MV-4-11 (cell line): Measurements from ENCODE around the gene SLC6A6.
"Not testable (repeated sequence)": the region's sequence is repeated elsewhere in the genome, so short reads cannot be mapped to it uniquely, and the experiment has no call there.

Source experiments
- DNase-seq: peaks from one replicate; lab custom pipeline; 2025; lab: John Stamatoyannopoulos, UW

SLC6A6 gene

DNA sequence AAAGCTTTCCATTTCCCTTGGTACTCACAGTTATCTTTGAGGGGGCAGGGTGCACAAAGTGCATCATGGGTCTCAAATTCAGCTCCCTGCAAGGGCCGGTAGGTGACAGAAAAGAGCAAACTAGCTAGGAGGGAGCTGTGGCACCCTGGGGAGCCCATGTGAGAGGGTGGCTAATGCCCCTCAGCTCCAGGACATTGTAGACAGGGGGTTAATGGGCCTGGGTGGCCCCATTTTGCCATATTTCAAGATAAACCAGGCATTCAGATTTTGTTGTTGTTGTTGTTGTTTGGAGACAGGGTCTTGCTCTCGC, 3.7 kb upstream of the SLC6A6 start:
- no peak for DNase-seq

DNA sequence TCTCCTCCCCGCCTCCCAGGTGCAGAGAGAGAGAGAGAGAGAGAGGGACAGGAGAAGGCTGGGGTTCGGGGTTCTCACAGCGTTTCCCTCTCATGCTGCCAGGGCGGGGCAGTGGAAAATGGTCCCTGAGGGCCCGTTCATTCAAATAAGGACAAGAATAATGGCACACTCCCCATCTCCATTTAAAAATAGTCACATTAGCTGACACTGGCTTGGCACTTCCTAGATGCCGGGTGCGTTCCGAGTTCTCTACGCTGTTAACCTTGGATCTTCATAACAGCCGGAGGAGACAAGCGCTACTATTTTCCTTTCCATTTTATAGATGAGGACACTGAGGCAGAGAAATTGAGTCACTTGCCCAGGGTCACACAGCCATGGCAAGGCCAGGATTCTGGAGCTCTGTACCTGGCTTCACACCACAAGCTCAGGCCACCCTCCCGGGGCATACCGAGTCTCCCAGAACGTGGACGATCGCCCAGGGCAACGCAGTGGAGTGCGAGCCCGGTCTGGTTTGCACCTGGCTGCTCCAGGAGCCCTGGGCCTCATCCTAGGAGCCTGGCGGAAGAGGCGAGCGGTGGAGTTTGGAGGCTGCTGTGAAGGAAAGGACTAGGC, 608 bp upstream of the SLC6A6 start:
- no peak for DNase-seq

GRCh38 chr3:14403619-14404155, 1.3 kb downstream of the SLC6A6 start:
- peak; percentile 49 for DNase-seq

GRCh38 chr3:14404186-14404585, 1.8 kb downstream of the SLC6A6 start:
- no peak for DNase-seq

- DNase-seq: no peak
Observed at GRCh38 chr3:14404631-14405359, 2.4 kb downstream of the SLC6A6 start.

GRCh38 chr3:14405360-14406238, 3.2 kb downstream of the SLC6A6 start:
- no peak for DNase-seq

DNA sequence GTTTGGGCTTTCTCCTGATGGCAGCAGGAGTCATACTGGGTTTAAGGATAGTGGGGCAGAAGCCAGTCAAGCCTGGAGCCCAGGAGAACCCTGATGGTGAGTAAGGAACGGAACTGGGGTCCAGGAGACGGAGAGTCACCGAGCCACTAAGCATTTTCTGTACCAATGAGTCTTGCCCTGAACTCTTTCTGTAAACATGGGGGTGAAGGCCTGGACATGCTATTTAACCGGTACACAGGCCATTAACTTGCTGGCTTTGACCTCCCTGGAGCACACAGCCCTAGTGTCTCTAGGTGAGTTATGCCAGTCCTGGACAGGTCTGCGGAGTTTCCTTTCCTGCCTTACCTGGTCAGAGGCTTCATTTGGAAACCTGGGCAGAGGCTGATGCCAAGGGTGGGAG, 3.9 kb downstream of the SLC6A6 start:
- DNase-seq: no peak

- no peak for DNase-seq
Observed at GRCh38 chr3:14406766-14407165, 4.4 kb downstream of the SLC6A6 start.

DNA sequence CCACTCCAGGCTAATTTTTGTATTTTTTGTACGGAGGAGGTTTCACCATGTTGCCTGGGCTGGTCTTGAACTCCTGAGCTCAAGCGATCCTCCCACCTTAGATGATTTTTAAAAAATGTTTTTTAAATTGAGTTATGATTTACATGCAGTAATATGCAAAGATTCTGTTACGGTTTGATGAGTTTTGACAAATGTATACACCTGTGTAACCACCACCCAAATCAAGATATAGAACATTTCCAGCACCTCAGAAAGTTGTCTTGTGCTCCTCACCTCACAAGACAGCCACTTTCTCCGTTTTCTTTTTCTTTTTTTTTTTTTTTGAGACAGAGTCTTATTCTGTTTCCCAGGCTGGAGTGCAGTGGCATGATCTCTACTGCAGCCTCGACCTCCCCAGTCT, 4.8 kb downstream of the SLC6A6 start:
- DNase-seq: no peak

DNA sequence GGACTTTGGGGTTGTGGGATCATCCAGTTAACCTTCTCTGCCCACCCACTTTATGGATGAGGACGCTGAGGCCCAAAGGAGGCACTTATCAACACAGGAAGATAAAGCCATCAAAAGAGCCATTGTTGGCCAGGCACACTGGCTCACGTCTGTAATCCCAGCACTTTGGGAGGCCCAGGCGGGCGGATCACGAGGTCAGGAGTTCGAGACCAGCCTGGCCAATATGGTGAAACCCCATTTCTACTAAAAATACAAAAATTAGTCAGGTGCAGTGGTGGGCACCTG, 7.3 kb downstream of the SLC6A6 start:
- DNase-seq: not testable (repeated sequence)

DNA sequence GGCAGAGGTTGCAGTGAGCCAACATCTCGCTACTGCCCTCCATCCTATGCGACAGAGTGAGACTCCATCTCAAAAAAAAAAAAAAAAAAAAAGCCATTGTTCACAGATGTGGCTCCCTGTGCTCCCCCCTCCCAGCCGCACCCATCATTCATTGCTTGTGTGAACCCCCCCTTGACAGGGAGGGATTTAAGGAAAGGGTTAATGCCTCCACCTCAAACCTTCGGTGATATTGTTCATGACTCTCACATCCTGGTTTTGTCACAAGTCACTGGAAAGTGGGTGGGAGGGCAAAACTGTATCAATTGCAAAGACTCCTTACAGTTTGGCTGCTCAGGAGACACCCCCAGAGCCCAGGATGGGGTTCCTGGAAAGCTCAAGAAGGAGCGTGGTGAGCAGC, 7.7 kb downstream of the SLC6A6 start:
- peak; percentile 43 for DNase-seq

DNA sequence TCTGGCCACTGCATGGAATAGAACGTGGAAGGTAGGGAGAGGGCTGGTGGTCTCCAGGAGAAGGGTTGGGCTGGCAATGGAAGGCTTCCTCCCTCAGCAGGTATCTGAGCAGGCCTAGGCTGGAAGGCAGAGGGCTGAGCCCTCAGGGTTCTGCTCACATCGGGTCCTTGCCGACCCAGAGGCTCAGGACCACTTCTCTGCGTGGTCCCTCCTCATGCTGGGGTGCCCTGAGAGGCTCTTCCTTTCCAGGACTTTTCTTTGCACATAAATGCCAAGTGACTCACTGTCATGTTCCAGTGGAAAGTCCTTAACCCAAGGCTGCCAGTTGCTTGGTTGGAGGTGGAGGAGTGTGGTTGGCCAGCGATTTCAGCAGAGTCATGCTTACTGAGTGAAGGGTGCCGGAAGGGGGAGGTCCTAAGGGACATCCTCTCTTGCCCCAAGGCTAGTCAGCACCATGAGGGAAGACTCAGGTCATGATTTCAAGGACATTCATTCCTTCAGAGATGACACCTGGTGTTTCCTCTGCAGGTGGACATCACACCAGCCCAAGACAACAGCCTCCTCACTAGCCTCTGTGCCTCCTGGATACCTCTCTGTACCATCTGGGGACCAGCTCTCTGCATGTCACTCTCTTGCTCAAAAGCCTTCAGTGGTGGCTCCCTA, 8.2 kb downstream of the SLC6A6 start:
- peak; percentile 91 for DNase-seq

GRCh38 chr3:14411166-14411526, 8.7 kb downstream of the SLC6A6 start:
- DNase-seq: no peak

DNA sequence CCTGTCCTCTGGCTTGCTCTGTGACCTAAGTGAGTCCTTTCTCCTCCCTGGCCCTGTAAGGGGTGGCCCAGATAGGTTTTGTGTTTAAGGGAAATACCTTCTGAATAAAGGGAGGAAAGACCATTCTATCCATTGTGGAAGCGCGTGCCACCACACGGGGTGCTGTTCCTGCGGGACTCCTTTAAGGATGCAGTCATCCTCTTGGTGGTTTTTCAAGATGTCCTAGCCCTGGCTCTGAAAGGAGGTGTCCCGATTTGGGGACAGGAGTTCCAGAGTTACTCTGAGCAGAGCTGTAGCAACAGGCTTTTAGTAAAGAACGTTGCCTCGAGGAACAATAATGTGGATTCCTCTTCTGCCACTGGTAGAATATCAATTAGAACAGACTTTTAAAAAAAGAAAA, 9.6 kb downstream of the SLC6A6 start:
- DNase-seq: no peak

DNA sequence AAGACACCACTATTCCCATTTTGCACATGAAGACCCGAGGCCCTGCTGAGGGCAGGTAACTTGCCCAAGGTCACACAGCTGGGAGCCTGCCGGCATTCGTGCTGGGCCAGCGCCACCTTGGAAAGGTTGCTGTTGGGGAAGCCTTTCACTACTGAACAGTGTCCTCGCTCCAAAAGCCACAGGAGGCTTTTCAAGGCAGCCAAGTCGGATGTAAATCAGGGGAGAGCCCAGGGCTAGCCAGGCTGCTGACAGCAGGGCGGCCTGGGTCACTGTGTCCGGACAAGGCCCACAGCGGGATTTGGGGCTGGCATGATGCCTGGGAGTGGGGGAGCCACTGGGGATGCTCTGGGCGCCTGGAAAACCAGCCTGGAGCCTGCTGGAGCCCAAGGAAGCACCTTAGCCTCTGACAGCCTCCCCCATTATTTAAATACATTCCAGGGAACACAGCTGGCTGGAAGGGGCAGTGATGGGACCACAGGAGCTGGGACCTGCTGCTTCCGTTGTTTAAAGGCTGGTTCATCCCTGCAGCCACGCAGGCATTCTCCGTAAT, 10.5 kb downstream of the SLC6A6 start:
- no peak for DNase-seq

- no peak for DNase-seq
Observed at GRCh38 chr3:14413381-14414071, 11.1 kb downstream of the SLC6A6 start.

DNA sequence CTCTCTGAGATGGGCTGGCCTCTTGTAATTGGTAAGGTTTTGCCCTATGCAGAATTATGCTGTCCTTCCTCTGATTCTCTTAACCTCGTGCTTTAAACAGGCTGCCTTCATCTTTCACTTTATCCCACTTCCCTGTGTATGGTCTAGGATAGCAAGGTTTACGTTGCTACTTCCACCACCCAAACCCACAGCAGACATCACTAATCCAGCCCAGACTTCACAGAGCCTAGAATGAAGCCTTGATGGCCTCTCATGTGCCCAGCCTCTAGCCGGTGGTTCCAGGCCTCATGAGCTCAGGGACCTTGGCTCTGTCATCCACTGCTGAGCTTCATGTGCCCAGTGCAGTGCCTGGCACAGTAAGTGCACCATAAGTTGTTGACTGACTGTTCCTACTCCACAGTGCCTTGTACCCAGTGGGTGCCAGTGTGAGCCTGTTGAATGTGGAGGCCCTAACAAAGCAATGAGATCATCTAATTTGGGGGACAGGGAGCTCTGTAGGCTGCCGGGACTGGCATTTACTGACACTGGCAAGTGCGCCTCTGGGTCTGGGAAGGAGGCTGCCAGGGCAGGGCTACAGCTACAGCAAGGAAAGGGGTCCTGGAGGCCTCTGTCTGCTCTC, 12.5 kb downstream of the SLC6A6 start:
- peak; percentile 47 for DNase-seq

- DNase-seq: no peak
Observed at GRCh38 chr3:14415501-14415900, 13.1 kb downstream of the SLC6A6 start.

DNA sequence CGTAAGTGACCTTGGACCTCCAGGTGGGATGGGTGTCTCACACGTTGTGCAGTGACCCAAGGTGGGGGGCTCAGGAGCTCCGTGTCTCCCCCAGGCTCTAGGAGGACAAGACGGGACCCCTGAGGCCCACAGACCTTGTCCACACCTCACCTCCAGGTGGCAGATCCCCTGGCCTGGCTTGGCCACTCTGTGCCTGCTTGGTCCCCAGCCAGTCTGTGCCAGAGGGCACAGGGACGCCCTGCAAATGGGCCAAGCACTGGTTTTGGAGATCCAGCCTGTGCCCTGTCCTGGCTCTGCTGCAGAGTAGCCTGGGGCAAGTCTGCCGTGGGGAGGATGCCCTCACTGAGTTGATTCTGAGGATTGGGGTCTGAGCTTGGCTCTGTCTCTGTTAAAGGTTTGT, 14.0 kb downstream of the SLC6A6 start:
- DNase-seq: no peak

DNA sequence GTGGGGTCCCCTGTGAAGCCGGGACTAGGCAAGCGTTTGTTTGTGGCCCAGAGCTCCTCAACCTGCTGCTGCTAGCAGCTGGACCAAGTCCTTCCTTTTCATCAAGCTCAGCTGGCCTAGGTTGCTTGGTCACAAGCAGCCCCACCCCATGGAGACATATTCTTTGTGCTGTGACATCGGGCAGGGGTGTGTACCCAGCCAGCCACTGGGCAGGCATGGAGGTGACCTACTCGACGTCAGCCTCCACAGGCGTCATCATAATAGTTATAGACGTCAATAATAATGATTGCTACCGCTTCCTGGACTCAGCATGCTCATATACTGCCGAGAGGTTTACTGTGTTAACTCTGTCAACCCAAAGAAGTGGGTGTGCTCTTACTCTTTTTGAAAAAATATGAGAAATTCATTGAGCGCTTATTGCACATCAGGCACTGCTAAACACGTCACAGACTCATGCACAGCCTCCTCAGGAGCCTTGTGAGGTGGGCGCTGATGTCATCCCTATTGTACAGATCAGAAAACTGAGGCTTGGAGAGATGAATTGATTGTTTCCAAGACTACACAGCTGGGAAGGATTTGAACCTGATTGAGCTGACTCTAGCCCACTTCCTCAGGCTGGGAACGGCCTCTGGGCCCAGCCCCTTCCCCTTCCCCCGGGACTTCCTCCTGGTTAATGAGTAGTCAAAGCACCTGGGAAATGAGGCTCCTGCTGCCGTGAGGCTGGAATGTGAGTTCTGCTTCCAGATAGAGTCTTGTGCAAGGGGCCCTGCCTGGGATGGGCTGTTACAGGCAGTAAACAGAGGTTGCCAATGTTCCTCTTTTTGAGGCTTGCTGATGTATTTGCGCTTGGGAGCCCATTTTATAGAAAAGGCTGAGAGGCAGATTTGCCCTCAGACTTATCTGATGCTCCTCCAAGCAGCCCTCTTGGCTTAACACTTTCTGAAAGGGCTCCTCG, 16.2 kb downstream of the SLC6A6 start:
- DNase-seq: peak; percentile 76
